OCI-LY3 (cell line): ENCODE measurements around the gene CD59.

ENCODE experiments used
- H2AFZ ChIP-seq: fragments of 200-600, 300-600 bp; shearing (Covaris generic); 2 replicates; pipeline ENCODE4 v1.6.0; 2014; ENCODE audit warnings: antibody characterized with exemption, low read depth, low read length
- H3K27ac ChIP-seq: fragments of 200-600, 300-600 bp; sonication (generic); 2 replicates; pipeline ENCODE4 v1.5.1; 2014; ENCODE audit warnings: mild to moderate bottlenecking, low read length, moderate library complexity, mixed read lengths
- H3K27me3 ChIP-seq: fragments of 200-600, 300-600 bp; sonication (generic); 2 replicates; pipeline ENCODE4 v1.6.1; 2014; ENCODE audit warnings: low read depth, low read length, mixed read lengths
- H3K36me3 ChIP-seq: fragments of 200-600, 300-600 bp; sonication (generic); replicated peaks from 2 replicates; pipeline ENCODE3; 2014; ENCODE audit warnings: low read depth, low read length, mixed read lengths
- H3K4me1 ChIP-seq: fragments of 300-600, 200-600 bp; sonication (generic); 2 replicates; pipeline ENCODE4 v1.6.1; 2014; ENCODE audit warnings: low read length, mixed read lengths
- H3K4me2 ChIP-seq: fragments of 200-600, 300-600 bp; sonication (generic); 2 replicates; pipeline ENCODE4 v1.6.1; 2014; ENCODE audit warnings: low read length, mixed read lengths
- H3K4me3 ChIP-seq: fragments of 300-600, 200-600 bp; sonication (generic); 2 replicates; pipeline ENCODE4 v1.5.1; 2014; ENCODE audit warnings: antibody characterized with exemption, mild to moderate bottlenecking, low read length, moderate library complexity
- H3K79me2 ChIP-seq: fragments of 300-600, 200-600 bp; shearing (Covaris generic); 2 replicates; pipeline ENCODE4 v1.6.1; 2014; ENCODE audit warnings: mild to moderate bottlenecking, low read length, mixed read lengths
- H3K9ac ChIP-seq: fragments of 300-600, 200-600 bp; shearing (Covaris generic); 2 replicates; pipeline ENCODE4 v1.6.0; 2014; ENCODE audit warnings: mild to moderate bottlenecking, low read length, moderate library complexity
- H3K9me3 ChIP-seq: fragments of 200-600, 300-600 bp; shearing (Covaris generic); 2 replicates; pipeline ENCODE4 v1.6.1; 2014; ENCODE audit warnings: low read length, mixed read lengths; ENCODE audit not compliant: insufficient read depth
- H4K20me1 ChIP-seq: fragments of 200-600, 300-600 bp; sonication (generic); 2 replicates; pipeline ENCODE4 v1.6.1; 2016; ENCODE audit warnings: low read length, mixed read lengths; ENCODE audit not compliant: insufficient read depth
- EZH2phosphoT487 ChIP-seq: fragments of 200-600 bp; shearing (Covaris generic); IDR thresholded peaks from 2 replicates; pipeline ENCODE4 v1.6.1; 2018; ENCODE audit warnings: antibody characterized with exemption, mixed run types, low read depth
- TF ChIP-seq, protein P1 (sequence below): fragments of 200-600, 300-600 bp; sonication (generic); IDR thresholded peaks from 2 replicates; pipeline ENCODE4 v1.5.1; 2014; ENCODE audit warnings: antibody characterized with exemption, low read length, low read depth

Gene CD59

DNA sequence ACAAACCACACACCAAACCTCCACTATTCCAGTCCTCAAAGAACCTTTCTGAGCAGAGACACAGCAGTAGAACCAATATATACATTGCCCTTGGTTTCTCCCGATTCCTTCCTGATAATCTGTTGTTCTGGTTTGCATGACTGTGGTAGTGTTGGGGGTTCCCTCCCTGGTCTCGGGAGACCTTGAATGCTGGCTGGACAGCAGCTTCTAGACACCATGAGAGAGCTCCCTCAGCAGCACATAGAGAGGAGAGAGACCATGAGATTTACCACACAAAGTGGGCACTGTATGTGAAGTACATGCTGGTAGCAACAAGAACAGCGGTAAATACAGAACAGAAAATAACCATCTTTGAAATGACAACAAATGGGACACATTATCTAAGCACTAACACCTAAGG is 38.2 kb downstream of the CD59 start:
- TF ChIP-seq, protein P1, sequence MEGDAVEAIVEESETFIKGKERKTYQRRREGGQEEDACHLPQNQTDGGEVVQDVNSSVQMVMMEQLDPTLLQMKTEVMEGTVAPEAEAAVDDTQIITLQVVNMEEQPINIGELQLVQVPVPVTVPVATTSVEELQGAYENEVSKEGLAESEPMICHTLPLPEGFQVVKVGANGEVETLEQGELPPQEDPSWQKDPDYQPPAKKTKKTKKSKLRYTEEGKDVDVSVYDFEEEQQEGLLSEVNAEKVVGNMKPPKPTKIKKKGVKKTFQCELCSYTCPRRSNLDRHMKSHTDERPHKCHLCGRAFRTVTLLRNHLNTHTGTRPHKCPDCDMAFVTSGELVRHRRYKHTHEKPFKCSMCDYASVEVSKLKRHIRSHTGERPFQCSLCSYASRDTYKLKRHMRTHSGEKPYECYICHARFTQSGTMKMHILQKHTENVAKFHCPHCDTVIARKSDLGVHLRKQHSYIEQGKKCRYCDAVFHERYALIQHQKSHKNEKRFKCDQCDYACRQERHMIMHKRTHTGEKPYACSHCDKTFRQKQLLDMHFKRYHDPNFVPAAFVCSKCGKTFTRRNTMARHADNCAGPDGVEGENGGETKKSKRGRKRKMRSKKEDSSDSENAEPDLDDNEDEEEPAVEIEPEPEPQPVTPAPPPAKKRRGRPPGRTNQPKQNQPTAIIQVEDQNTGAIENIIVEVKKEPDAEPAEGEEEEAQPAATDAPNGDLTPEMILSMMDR: no peak
- TF ChIP-seq EZH2phosphoT487: no peak
- H3K79me2 ChIP-seq: no peaks in the 10 kb centered on the region
- peaks cover 21% of the 10 kb centered on the region for H3K4me1 ChIP-seq
- no peak overlapping the region for H2AFZ ChIP-seq
- H3K4me2 ChIP-seq: no peak overlapping the region
- H3K9ac ChIP-seq: no peak overlapping the region
- no peak overlapping the region for H3K27ac ChIP-seq
- H3K27me3 ChIP-seq: peaks cover 19% of the 10 kb centered on the region
- H3K4me3 ChIP-seq: no peak overlapping the region
- H4K20me1 ChIP-seq: no peaks in the 10 kb centered on the region
- H3K9me3 ChIP-seq: no peaks in the 10 kb centered on the region
- H3K36me3 ChIP-seq: no peaks in the 10 kb centered on the region

DNA sequence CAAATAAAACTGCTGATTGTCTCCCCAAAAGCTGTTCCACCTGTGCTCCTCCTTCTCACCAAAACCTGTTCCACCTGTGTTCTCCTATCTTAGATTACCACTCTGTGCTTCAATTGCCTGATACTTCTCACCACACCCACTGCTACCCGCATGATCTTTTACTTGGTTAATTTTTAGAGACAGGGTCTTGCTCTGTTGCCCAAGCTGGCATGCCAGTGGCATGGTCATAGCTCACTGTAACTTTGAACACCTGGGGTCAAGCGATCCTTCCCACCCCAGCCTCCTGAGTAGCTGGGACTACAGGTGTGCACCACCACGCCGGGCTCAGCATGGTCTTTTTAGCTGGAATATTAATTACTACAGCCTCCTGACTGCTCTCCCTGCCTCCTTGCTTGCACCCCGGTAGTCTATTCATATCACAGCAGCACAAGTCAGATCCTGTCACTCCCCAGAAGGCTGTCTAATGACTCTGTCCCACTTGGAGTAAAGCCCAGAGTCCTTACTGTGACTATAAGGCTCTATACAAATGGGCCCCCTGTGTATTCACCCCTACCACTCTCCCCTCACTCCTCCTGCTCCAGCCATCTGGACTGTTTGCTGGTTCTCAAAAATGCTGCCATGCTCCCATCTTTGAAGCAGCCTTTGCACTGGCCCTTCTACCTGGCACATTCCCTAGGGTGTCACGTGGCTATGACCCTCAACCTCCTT is 39.1 kb downstream of the CD59 start:
- H3K9ac ChIP-seq: no peak overlapping the region
- H3K27ac ChIP-seq: no peak overlapping the region
- TF ChIP-seq, protein P1: no peak
- no peak for TF ChIP-seq EZH2phosphoT487
- H3K27me3 ChIP-seq: peaks cover 19% of the 10 kb centered on the region
- H3K4me3 ChIP-seq: no peak overlapping the region
- peak overlapping the region; percentile 1; the same call in 1 of the 2 replicates for H3K4me2 ChIP-seq
- H3K36me3 ChIP-seq: no peaks in the 10 kb centered on the region
- H2AFZ ChIP-seq: no peak overlapping the region
- H4K20me1 ChIP-seq: no peaks in the 10 kb centered on the region
- H3K9me3 ChIP-seq: no peaks in the 10 kb centered on the region
- H3K79me2 ChIP-seq: no peaks in the 10 kb centered on the region
- H3K4me1 ChIP-seq: peaks cover 23% of the 10 kb centered on the region

DNA sequence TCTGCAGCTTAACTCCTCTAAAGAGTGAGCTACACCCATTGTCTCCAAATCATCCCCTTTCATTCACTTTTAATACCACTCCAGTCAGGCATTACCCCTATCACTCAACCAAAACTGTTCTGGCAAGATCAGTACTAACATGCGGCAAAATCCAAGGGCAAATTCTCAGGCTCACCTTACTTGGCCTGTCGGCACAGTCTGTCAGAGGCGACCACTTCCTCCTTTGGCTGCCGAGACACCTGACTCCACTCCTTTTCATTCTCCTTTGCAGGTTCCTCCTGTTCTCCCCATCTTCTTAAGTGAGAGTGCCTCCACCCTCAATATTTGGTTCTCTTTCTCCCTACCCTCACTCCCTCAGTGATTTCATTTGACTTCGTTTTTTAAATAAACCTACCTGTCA is 39.8 kb downstream of the CD59 start:
- H3K27ac ChIP-seq: no peak overlapping the region
- H4K20me1 ChIP-seq: no peaks in the 10 kb centered on the region
- peaks cover 24% of the 10 kb centered on the region for H3K4me1 ChIP-seq
- H3K9ac ChIP-seq: no peak overlapping the region
- H3K36me3 ChIP-seq: no peaks in the 10 kb centered on the region
- peaks cover 19% of the 10 kb centered on the region for H3K27me3 ChIP-seq
- no peaks in the 10 kb centered on the region for H3K79me2 ChIP-seq
- no peak overlapping the region for H3K4me3 ChIP-seq
- peak overlapping the region; percentile 1 for H3K4me2 ChIP-seq
- no peak for TF ChIP-seq EZH2phosphoT487
- H2AFZ ChIP-seq: no peak overlapping the region
- no peaks in the 10 kb centered on the region for H3K9me3 ChIP-seq

DNA sequence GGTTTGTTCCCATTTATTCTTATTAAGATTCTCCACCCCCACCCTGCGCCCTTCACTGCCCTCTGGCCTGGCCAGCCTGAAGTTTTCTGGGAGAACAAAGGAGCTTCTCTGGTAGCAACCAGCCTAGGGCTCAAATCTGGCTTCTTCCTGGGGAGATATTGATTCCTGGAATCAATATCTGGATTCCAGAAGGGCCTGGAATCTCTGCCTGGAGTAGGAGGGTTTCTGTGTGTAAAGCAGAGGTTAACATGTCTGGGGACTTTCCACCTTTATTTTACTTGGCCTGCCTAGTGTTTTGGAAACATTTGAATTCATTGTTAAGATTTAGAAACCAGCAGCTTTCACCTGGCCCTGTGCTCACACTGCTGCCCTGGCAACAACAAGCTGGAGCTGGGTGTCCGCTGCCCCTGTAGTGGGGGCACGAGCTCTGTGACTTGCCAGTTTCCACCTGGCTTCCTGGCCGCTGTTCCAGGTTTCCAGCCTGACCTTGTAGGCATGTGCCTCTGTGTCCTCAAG is 41.1 kb downstream of the CD59 start:
- Histone ChIP-seq H3K4me1 (peaks cover 20% of the 10 kb centered on the region), H3K27ac (no peak overlapping the region)
- no peak for TF ChIP-seq EZH2phosphoT487
- TF ChIP-seq, protein P1: no peak

More for the DNA sequence above, 41.1 kb downstream of the CD59 start:
- Histone ChIP-seq H3K27me3 (peaks cover 19% of the 10 kb centered on the region), H3K9ac (no peak overlapping the region), H3K9me3 (no peaks in the 10 kb centered on the region), H3K4me3 (no peak overlapping the region), H2AFZ (no peak overlapping the region), H3K36me3 (no peaks in the 10 kb centered on the region), H4K20me1 (no peaks in the 10 kb centered on the region), H3K4me2 (no peak overlapping the region), H3K79me2 (no peaks in the 10 kb centered on the region)
